HL-60 (cell line): ENCODE results near the gene POLE.

Experiments used
- DNase-seq, 2 experiments: peaks; one replicate each; pipeline ENCODE4 v3.0.0-alpha.2; 2010 to 2020; ENCODE audit warnings: low read depth in 1 of 2, low spot score in 1 of 2
- H3K27ac ChIP-seq: fragments of 250-450 bp; sonication (Bioruptor Pico); replicated peaks from 2 replicates; pipeline ENCODE4 v1.5.1; 2020; ENCODE audit warnings: mild to moderate bottlenecking, moderate library complexity
- H3K27me3 ChIP-seq: fragments of 250-450 bp; sonication (Bioruptor Pico); 2 replicates; pipeline ENCODE4 v1.5.1; 2021; ENCODE audit warnings: mild to moderate bottlenecking, moderate library complexity; ENCODE audit not compliant: insufficient read depth, poor library complexity, severe bottlenecking
- H3K4me3 ChIP-seq: replicated peaks from 2 replicates; pipeline ENCODE4 v1.5.1; 2011; ENCODE audit warnings: mild to moderate bottlenecking, control low read depth, low read length; ENCODE audit not compliant: insufficient read depth
- CTCF ChIP-seq: IDR thresholded peaks from one replicate; pipeline ENCODE4 v1.5.1; 2011; ENCODE audit warnings: low read length, control low read depth, inconsistent platforms; ENCODE audit not compliant: insufficient read depth
- GABPA ChIP-seq: IDR thresholded peaks from 2 replicates; pipeline ENCODE4 v1.6.1; 2012; ENCODE audit warnings: low read depth
- POLR2AphosphoS5 ChIP-seq: IDR thresholded peaks from 2 replicates; pipeline ENCODE4 v1.6.1; 2012; ENCODE audit warnings: low read depth
- REST ChIP-seq: IDR thresholded peaks from 2 replicates; pipeline ENCODE4 v1.6.1; 2012; ENCODE audit warnings: low read depth; ENCODE audit not compliant: insufficient replicate concordance
- SPI1 ChIP-seq: IDR thresholded peaks from 2 replicates; pipeline ENCODE4 v1.6.1; 2012; ENCODE audit warnings: low read depth, mild to moderate bottlenecking, borderline replicate concordance

POLE gene

DNA sequence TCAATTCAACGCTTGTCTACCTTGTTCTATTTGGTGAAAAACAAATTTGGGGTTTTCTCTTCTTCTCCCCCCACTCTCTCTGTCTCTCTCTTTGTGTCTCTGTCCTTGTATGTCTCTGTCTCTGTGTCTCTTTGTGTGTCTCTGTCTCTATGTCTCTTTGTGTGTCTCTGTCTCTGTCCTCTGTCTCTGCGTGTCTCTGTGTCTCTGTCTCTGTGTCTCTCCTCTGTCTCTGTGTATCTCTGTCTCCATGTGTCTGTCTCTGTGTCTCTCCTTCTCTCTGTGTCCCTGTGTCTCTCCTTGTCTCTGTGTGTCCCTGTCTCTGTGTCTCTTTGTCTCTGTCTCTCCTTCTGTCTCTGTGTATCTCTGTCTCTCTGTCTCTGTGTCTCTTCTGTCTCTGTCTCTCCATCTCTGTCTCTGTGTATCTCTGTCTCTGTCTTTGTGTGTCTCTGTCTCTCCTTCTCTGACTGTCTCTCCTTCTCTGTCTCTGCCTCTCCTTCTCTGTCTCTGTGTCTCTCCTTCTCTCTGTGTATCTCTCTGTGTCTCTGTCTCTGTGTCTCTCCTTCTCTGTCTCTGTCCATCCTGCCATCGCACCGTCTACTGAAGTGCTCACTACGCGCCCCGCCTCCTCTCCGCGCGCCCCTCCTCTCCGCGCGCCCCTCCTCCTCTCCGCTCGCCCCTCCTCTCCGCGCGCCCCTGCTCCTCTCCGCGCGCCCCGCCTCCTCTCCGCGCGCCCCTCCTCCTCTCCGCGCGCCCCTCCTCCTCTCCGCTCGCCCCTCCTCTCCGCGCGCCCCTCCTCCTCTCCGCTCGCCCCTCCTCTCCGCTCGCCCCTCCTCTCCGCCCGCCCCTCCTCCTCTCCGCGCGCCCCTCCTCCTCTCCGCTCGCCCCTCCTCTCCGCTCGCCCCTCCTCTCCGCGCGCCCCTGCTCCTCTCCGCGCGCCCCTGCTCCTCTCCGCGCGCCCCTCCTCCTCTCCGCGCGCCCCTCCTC, 89.5 kb downstream of the POLE start:
- DNase-seq, result no peak
- H3K27ac ChIP-seq, result no peak overlapping the region
- TF ChIP-seq GABPA, result no peak
- TF ChIP-seq POLR2AphosphoS5, result no peak
- no peak for TF ChIP-seq REST
- no peak for TF ChIP-seq CTCF
- no peak for TF ChIP-seq SPI1
- H3K4me3 ChIP-seq, result 0 out of 2 replicates have a peak overlapping the region, but pooled peaks have one; percentile 5
- H3K27me3 ChIP-seq, result peaks cover 28% of the 10 kb centered on the region

DNA sequence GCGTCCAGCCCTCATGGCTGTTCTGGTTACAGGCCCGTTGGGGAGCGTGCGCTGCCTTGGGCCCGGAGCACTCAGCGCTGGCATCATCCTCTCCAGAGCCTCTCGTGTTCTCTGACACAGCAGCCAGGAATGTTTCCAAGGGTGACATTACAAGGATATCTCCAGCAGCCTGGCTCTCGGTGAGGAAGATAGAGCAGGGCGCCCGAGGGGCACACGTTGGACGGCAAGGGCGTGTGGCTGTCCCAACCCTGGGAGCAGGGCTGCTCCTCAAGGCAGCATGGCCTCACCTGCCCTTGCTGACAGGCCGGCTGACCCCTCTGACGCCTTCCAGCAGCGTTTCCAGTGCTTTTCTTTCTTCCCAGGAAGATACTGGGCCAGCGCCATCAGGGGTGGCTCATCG, 91.1 kb downstream of the POLE start:
- H3K27ac ChIP-seq, result no peak overlapping the region
- H3K27me3 ChIP-seq, result peaks cover 18% of the 10 kb centered on the region
- H3K4me3 ChIP-seq, result no peak overlapping the region
- DNase-seq, result no peak
- TF ChIP-seq CTCF (no peak), REST (no peak), POLR2AphosphoS5 (no peak), SPI1 (no peak), GABPA (no peak)

DNA sequence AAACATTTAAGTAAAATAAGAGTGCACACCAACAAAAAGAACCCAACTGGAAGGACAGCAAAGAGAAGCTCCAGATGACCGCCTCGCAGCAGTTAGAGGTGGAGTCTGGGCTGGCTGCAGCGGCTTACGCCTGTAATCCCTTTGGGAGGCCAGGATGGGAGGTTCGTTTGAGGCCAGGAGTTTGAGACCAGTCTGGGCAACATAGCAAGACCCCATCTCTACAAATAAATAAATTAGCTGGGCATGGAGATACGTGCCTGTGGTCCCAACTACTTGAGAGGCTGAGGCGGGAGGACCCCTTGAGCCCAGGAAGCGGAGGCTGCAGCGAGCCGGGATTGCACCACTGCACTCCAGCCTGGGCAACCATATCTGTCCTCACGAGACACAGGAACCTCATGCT, 92.0 kb downstream of the POLE start:
- Histone ChIP-seq H3K4me3 (no peak overlapping the region), H3K27ac (no peak overlapping the region), H3K27me3 (peaks cover 22% of the 10 kb centered on the region)
- TF ChIP-seq REST (no peak), SPI1 (no peak), GABPA (no peak), CTCF (no peak), POLR2AphosphoS5 (no peak)
- no peak for DNase-seq
